Ovary (tissue), 3 donors: ENCODE data around the gene PPIF.

Source experiments
- EP300 ChIP-seq: sonication (generic); formaldehyde crosslinking; IDR thresholded peaks from one replicate; pipeline ENCODE4 v1.6.1; 2017; ENCODE audit warnings: antibody characterized with exemption
- TF ChIP-seq, protein P1 (sequence below), 3 donors: fragments of 450-650 bp in 2 of 3; fragments of 200-600 bp in 1 of 3; IDR thresholded peaks; one replicate each; pipeline versions ENCODE4 v1.5.1 to v1.8.0; 2016 to 2022; ENCODE audit warnings: antibody characterized with exemption in 3 of 3, mild to moderate bottlenecking in 1 of 3
- donor health status: DM: no; HTN: no; CAD: no.

DNA sequence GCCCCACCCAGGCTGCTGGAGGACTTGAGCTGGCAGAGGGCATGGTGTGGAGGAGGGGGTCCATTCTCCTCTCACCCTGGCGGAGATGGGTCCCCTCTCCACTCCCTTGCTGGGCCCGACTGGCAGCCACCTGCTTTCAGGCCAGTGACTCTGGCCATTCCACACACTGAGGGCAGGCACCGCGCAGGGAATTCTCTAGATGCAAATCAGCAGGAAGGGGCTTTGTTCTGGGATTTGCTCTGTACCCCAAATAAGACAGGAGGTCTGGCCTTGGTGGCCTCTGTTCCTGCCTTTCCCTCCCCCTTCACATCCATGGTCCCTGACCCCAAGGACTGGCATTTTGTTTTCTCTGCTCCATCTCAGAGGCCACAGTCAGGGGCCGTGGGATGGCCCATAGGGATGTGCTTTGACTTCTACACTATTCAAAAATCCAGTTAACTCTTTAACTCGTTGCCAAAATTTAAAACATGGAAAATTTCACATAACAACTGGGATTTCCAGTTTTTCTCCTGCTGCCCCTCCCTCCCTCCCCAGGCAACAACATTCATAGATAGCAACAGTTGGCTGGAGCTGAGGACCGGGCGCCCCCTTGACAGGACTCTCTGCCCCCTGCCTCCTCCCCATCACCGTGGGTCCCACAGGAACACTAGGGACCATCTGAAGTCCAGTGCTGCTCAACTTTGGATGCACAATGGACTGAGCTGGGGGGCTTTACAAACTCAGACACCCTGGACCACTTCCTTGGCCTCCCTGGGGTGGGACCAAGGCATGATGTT, 33.9 kb downstream of the PPIF start:
- TF ChIP-seq, protein P1, sequence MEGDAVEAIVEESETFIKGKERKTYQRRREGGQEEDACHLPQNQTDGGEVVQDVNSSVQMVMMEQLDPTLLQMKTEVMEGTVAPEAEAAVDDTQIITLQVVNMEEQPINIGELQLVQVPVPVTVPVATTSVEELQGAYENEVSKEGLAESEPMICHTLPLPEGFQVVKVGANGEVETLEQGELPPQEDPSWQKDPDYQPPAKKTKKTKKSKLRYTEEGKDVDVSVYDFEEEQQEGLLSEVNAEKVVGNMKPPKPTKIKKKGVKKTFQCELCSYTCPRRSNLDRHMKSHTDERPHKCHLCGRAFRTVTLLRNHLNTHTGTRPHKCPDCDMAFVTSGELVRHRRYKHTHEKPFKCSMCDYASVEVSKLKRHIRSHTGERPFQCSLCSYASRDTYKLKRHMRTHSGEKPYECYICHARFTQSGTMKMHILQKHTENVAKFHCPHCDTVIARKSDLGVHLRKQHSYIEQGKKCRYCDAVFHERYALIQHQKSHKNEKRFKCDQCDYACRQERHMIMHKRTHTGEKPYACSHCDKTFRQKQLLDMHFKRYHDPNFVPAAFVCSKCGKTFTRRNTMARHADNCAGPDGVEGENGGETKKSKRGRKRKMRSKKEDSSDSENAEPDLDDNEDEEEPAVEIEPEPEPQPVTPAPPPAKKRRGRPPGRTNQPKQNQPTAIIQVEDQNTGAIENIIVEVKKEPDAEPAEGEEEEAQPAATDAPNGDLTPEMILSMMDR (IDR thresholded peaks at IDR 0.05), result no peak
- TF ChIP-seq EP300, result no peak
